Mesenchymal stem cell (in vitro differentiated cells and primary cell): ENCODE data around the gene FOXN1.

ENCODE experiments used
- DNase-seq: peaks from one replicate; pipeline ENCODE4 v3.0.0-alpha.2; 2013
- H2AFZ ChIP-seq: one replicate; pipeline ENCODE4 v1.6.1; 2013; ENCODE audit warnings: low read depth, mild to moderate bottlenecking, control low read depth, inconsistent platforms, low read length, moderate library complexity
- H2AK5ac ChIP-seq: 2 replicates; pipeline ENCODE4 v1.6.1; 2013; ENCODE audit warnings: low read length, moderate library complexity, mild to moderate bottlenecking, inconsistent platforms; ENCODE audit not compliant: severe bottlenecking
- H2BK120ac ChIP-seq: one replicate; pipeline ENCODE4 v1.6.1; 2013; ENCODE audit warnings: low read depth, mild to moderate bottlenecking, inconsistent platforms, low read length, moderate library complexity
- H2BK12ac ChIP-seq, 2 experiments: one replicate each; pipeline ENCODE4 v1.6.1; 2013; ENCODE audit warnings: inconsistent platforms in 2 of 2, low read length in 2 of 2, mild to moderate bottlenecking in 2 of 2, moderate library complexity in 2 of 2, control low read depth in 1 of 2
- H2BK15ac ChIP-seq: one replicate; pipeline ENCODE4 v1.6.1; 2013; ENCODE audit warnings: mild to moderate bottlenecking, low read depth, inconsistent platforms; ENCODE audit not compliant: poor library complexity, severe bottlenecking
- H2BK5ac ChIP-seq: 2 replicates; pipeline ENCODE4 v1.6.1; 2013; ENCODE audit warnings: low read depth, mild to moderate bottlenecking, low read length, control low read depth, inconsistent platforms; ENCODE audit not compliant: poor library complexity, severe bottlenecking
- H3K14ac ChIP-seq, 2 experiments: one replicate each; pipeline ENCODE4 v1.6.1; 2013; ENCODE audit warnings: inconsistent platforms in 2 of 2, low read length in 2 of 2, control low read depth in 1 of 2, mild to moderate bottlenecking in 1 of 2, moderate library complexity in 1 of 2
- H3K18ac ChIP-seq, 2 experiments: one replicate each; pipeline ENCODE4 v1.6.1; 2013; ENCODE audit warnings: inconsistent platforms in 2 of 2, low read length in 2 of 2, control low read depth in 1 of 2, low read depth in 1 of 2, mild to moderate bottlenecking in 1 of 2
- H3K23ac ChIP-seq, 2 experiments: one replicate each; pipeline ENCODE4 v1.6.1; 2013; ENCODE audit warnings: inconsistent platforms in 2 of 2, low read length in 2 of 2, mild to moderate bottlenecking in 2 of 2, moderate library complexity in 2 of 2, control low read depth in 1 of 2
- H3K27ac ChIP-seq: 2 replicates; pipeline ENCODE4 v1.5.1; 2013; ENCODE audit warnings: mild to moderate bottlenecking, moderate library complexity, low read length, control low read depth, inconsistent platforms; ENCODE audit not compliant: poor library complexity, severe bottlenecking
- H3K27me3 ChIP-seq, 2 experiments: 2 replicates each; pipeline versions ENCODE4 v1.6.1 to v1.7.0; 2013; ENCODE audit warnings: low read length in 2 of 2, mild to moderate bottlenecking in 2 of 2, moderate library complexity in 2 of 2, control low read depth in 1 of 2, inconsistent platforms in 1 of 2; ENCODE audit not compliant: control insufficient read depth in 1 of 2, insufficient read depth in 1 of 2
- H3K36me3 ChIP-seq, 2 experiments: 2 replicates each; pipeline versions ENCODE4 v1.6.1 to v1.7.0; 2013; ENCODE audit warnings: low read length in 2 of 2, control low read depth in 1 of 2, inconsistent platforms in 1 of 2, low read depth in 1 of 2, mild to moderate bottlenecking in 1 of 2; ENCODE audit not compliant: insufficient read depth in 2 of 2, control insufficient read depth in 1 of 2
- H3K4ac ChIP-seq, 2 experiments: one replicate each; pipeline ENCODE4 v1.6.1; 2013; ENCODE audit warnings: inconsistent platforms in 2 of 2, low read length in 2 of 2, mild to moderate bottlenecking in 2 of 2, moderate library complexity in 2 of 2, control low read depth in 1 of 2, low read depth in 1 of 2
- H3K4me1 ChIP-seq: 2 replicates; pipeline ENCODE4 v1.6.1; 2013; ENCODE audit warnings: low read depth, low read length, control low read depth; ENCODE audit not compliant: control insufficient read depth, insufficient read depth
- H3K4me2 ChIP-seq: 2 replicates; pipeline ENCODE4 v1.6.1; 2013; ENCODE audit warnings: low read length, mild to moderate bottlenecking, inconsistent platforms; ENCODE audit not compliant: poor library complexity, severe bottlenecking
- H3K4me3 ChIP-seq, 2 experiments: 2 replicates each; pipeline versions ENCODE4 v1.5.1 to v1.7.0; 2013; ENCODE audit warnings: low read length in 2 of 2, mild to moderate bottlenecking in 2 of 2, control low read depth in 1 of 2, low read depth in 1 of 2; ENCODE audit not compliant: insufficient read depth in 1 of 2
- H3K79me1 ChIP-seq: replicated peaks from 2 replicates; pipeline ENCODE4 v1.6.1; 2013; ENCODE audit warnings: mild to moderate bottlenecking, control low read depth, low read length, inconsistent platforms; ENCODE audit not compliant: poor library complexity, severe bottlenecking
- H3K9ac ChIP-seq: 2 replicates; pipeline ENCODE4 v1.7.0; 2013; ENCODE audit warnings: mild to moderate bottlenecking, low read length, moderate library complexity
- H3K9me3 ChIP-seq: 2 replicates; pipeline ENCODE4 v1.7.0; 2013; ENCODE audit warnings: mild to moderate bottlenecking, low read length; ENCODE audit not compliant: control insufficient read depth
- H4K8ac ChIP-seq: one replicate; pipeline ENCODE4 v1.6.1; 2013; ENCODE audit warnings: inconsistent platforms, mild to moderate bottlenecking, low read length, moderate library complexity
- H4K91ac ChIP-seq: one replicate; pipeline ENCODE4 v1.6.1; 2013; ENCODE audit warnings: mild to moderate bottlenecking, low read length, inconsistent platforms
- WGBS: methylation state at CpG from one replicate; pipeline ENCODE4 v1.1.7; 2013; ENCODE audit warnings: mixed read lengths; 5-methylcytosine and 5-hydroxymethylcytosine counted together

Gene FOXN1

GRCh38 chr17:28523876-28524275 lies 17.7 kb downstream of the FOXN1 start:
- H3K9me3 ChIP-seq = no peaks in the 10 kb centered on the region
- H3K23ac ChIP-seq = no peak overlapping the region
- no peak overlapping the region for H3K18ac ChIP-seq
- no peak overlapping the region for H3K14ac ChIP-seq
- no peak overlapping the region for H3K4me3 ChIP-seq
- no peak overlapping the region for H2BK120ac ChIP-seq
- H2BK12ac ChIP-seq = no peak overlapping the region
- no peak overlapping the region for H2BK5ac ChIP-seq
- no peak overlapping the region for H4K8ac ChIP-seq
- no peaks in the 10 kb centered on the region for H3K79me1 ChIP-seq
- DNase-seq = no peak
- no peaks in the 10 kb centered on the region for H3K36me3 ChIP-seq
- no peak overlapping the region for H2AK5ac ChIP-seq
- H3K4me2 ChIP-seq = no peak overlapping the region
- H3K4ac ChIP-seq = no peak overlapping the region
- 87% methylated on average over 15 of the region's 15 CpGs for WGBS
- no peak overlapping the region for H2AFZ ChIP-seq
- H3K4me1 ChIP-seq = peaks cover 17% of the 10 kb centered on the region
- H3K27me3 ChIP-seq = peaks cover 25% of the 10 kb centered on the region in 2 experiments
- H3K9ac ChIP-seq = no peak overlapping the region
- H2BK15ac ChIP-seq = no peak overlapping the region
- H4K91ac ChIP-seq = no peak overlapping the region
- H3K27ac ChIP-seq = no peak overlapping the region

DNA sequence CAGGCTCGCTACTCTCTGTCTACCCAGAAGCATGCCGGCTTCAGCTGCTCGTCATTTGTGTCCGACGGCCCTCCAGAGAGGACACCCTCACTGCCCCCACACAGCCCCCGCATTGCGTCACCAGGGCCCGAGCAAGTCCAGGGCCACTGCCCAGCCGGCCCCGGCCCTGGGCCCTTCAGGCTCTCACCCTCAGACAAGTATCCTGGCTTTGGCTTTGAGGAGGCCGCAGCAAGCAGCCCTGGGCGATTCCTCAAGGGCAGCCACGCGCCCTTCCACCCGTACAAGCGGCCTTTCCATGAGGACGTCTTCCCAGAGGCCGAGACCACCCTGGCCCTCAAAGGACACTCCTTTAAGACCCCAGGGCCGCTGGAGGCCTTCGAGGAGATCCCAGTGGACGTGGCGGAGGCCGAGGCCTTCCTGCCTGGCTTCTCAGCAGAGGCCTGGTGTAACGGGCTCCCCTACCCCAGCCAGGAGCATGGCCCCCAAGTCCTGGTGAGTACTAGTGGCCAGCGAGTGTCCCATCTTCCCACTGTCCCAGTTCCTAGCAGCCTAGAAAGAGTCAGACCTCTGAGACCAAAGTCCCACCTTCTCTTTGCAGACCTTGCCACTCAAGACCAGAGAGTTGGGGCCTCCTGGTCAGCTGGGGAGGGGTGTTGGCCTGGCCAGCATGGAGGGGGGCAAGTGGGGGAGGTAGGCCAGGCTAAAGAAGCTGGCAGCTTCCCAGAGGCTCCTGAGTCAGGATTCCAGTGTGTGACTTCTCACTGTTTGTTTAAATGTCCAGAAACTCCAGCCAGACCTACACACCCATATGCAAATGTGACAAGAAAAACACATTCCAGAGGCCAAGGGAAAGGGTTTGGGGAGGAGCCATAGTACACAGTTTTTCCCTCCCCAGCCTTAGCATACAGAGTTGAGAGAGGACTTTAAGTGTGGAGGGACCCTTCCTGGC lies 18.6 kb downstream of the FOXN1 start:
- 89% methylated on average over 24 of the region's 25 CpGs for WGBS
- Histone ChIP-seq H3K4me1 (peaks cover 17% of the 10 kb centered on the region), H4K8ac (peak overlapping the region; percentile 35), H3K9me3 (no peaks in the 10 kb centered on the region), H3K4ac (peak overlapping the region in 1 of 2 experiments; percentile 50), H2AFZ (peak overlapping the region; percentile 32), H3K9ac (no peak overlapping the region), H3K4me3 (no peak overlapping the region), H3K79me1 (no peaks in the 10 kb centered on the region), H3K27ac (no peak overlapping the region), H3K23ac (peak overlapping the region in 1 of 2 experiments; percentile 60), H2BK120ac (peak overlapping the region; percentile 44), H3K36me3 (no peaks in the 10 kb centered on the region), H3K18ac (peak overlapping the region; percentile 57 to 69), H3K4me2 (no peak overlapping the region), H2BK15ac (peak overlapping the region; percentile 44), H4K91ac (peak overlapping the region; percentile 58), H3K27me3 (peaks cover 18 to 19% of the 10 kb centered on the region in 2 experiments), H3K14ac (peak overlapping the region in 1 of 2 experiments; percentile 94), H2BK5ac (no peak overlapping the region), H2AK5ac (no peak overlapping the region), H2BK12ac (peak overlapping the region in 1 of 2 experiments; percentile 66)
- peak; percentile 67 for DNase-seq

- H3K4me2 ChIP-seq = no peak overlapping the region
- H3K9me3 ChIP-seq = no peaks in the 10 kb centered on the region
- no peak overlapping the region for H3K9ac ChIP-seq
- H3K4me3 ChIP-seq = no peak overlapping the region
- no peak overlapping the region for H3K14ac ChIP-seq
- DNase-seq = no peak
- H2AK5ac ChIP-seq = no peak overlapping the region
- no peak overlapping the region for H2BK15ac ChIP-seq
- no peak overlapping the region for H2BK12ac ChIP-seq
- no peak overlapping the region for H3K23ac ChIP-seq
- H3K4me1 ChIP-seq = peaks cover 9% of the 10 kb centered on the region
- no peak overlapping the region for H4K8ac ChIP-seq
- no peaks in the 10 kb centered on the region for H3K36me3 ChIP-seq
- H2BK5ac ChIP-seq = no peak overlapping the region
- no peak overlapping the region for H4K91ac ChIP-seq
- no peak overlapping the region for H3K18ac ChIP-seq
- 86% methylated on average over 8 of the region's 8 CpGs for WGBS
- no peak overlapping the region for H2AFZ ChIP-seq
- no peak overlapping the region for H3K4ac ChIP-seq
- H3K27me3 ChIP-seq = peaks cover 12 to 13% of the 10 kb centered on the region in 2 experiments
- no peak overlapping the region for H2BK120ac ChIP-seq
- no peaks in the 10 kb centered on the region for H3K79me1 ChIP-seq
- no peak overlapping the region for H3K27ac ChIP-seq
Measured at GRCh38 chr17:28526381-28526780, 20.2 kb downstream of the FOXN1 start.

GRCh38 chr17:28527181-28527681 lies 21.1 kb downstream of the FOXN1 start:
- Histone ChIP-seq H3K9ac (no peak overlapping the region), H3K14ac (no peak overlapping the region), H3K4me1 (peaks cover 8% of the 10 kb centered on the region), H3K4me2 (no peak overlapping the region), H3K79me1 (no peaks in the 10 kb centered on the region), H4K8ac (no peak overlapping the region), H3K23ac (no peak overlapping the region), H3K9me3 (no peaks in the 10 kb centered on the region), H2BK15ac (no peak overlapping the region), H3K18ac (no peak overlapping the region), H2AFZ (no peak overlapping the region), H2BK12ac (no peak overlapping the region), H3K4me3 (no peak overlapping the region), H3K4ac (no peak overlapping the region), H2AK5ac (no peak overlapping the region), H3K27me3 (peaks cover 9 to 18% of the 10 kb centered on the region in 2 experiments), H2BK5ac (no peak overlapping the region), H3K27ac (no peak overlapping the region), H4K91ac (no peak overlapping the region), H3K36me3 (no peaks in the 10 kb centered on the region), H2BK120ac (no peak overlapping the region)
- DNase-seq = no peak
- WGBS = 88% methylated on average over 2 of the region's 2 CpGs
